ENCODE results near the gene MECR.

Gene MECR

GRCh38 chr1:29251164-29252124, 20.7 kb upstream of the MECR start:
- no peak for DNase-seq (ENCODE audit: low read depth, low spot score)
- no peak overlapping the region for H3K4me3 ChIP-seq (ENCODE audit: low read depth, low read length)
- ChIA-PET POLR2A (no interaction called here), CTCF (interaction anchor here (1.0 to 2.0 kb wide), 3 partner anchors 11 to 1458 kb away, joined by 3 to 7 read pairs (median 5); partner anchors contain the start of gene PTPRU)
- TF ChIP-seq, protein P1, sequence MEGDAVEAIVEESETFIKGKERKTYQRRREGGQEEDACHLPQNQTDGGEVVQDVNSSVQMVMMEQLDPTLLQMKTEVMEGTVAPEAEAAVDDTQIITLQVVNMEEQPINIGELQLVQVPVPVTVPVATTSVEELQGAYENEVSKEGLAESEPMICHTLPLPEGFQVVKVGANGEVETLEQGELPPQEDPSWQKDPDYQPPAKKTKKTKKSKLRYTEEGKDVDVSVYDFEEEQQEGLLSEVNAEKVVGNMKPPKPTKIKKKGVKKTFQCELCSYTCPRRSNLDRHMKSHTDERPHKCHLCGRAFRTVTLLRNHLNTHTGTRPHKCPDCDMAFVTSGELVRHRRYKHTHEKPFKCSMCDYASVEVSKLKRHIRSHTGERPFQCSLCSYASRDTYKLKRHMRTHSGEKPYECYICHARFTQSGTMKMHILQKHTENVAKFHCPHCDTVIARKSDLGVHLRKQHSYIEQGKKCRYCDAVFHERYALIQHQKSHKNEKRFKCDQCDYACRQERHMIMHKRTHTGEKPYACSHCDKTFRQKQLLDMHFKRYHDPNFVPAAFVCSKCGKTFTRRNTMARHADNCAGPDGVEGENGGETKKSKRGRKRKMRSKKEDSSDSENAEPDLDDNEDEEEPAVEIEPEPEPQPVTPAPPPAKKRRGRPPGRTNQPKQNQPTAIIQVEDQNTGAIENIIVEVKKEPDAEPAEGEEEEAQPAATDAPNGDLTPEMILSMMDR (IDR thresholded peaks at IDR 0.05; ENCODE audit: insufficient read depth, low read length, missing control alignments) = no peak

DNA sequence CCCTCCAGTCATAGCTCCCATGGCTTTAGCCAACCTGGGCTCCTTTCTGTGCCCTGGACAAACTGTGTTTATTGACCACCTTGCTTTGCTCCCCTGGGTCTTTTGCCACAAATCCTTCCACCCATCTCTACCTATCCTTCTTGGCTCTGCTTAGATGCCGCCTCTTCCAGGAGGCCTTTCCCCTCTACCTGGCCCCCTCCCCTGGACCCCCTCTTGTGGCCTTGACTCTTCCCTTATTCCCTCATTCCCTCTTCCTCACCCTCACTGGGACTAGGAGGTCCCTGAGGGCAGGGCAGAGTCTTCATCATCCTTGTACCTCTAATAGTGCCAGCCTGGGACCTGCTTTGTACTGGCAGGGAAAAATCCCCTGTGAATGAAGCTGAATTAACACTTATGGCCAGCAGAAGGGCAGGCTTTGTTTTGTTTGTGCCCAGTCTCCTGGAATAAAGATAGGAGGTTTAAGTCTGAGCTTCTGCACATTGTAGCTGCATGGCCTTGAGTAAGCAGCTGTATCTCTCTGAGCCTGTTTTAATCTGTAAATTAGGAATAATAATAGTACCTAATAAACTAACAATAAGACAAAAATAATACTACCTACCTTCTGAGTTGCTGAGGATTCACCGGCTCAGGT, 19.3 kb upstream of the MECR start:
- CTCF ChIA-PET = interaction anchor here (1.0 to 2.0 kb wide), 3 partner anchors 10 to 1459 kb away, joined by 3 to 7 read pairs (median 4); no protein-coding TSS in a partner anchor
- TF ChIP-seq, protein P1 (IDR thresholded peaks at IDR 0.05; ENCODE audit: insufficient read depth, low read length, missing control alignments) = no peak
- no peak for DNase-seq (ENCODE audit: low read depth, low spot score)
- POLR2A ChIA-PET = no interaction called here
- no peak overlapping the region for H3K4me3 ChIP-seq (ENCODE audit: low read depth, low read length)

- no peak overlapping the region for H3K4me3 ChIP-seq (ENCODE audit: low read depth, low read length)
- ChIA-PET POLR2A (no interaction called here), CTCF (interaction anchor here (1.5 to 2.0 kb wide), 2 partner anchors 9 to 87 kb away, joined by 4 to 7 read pairs; no protein-coding TSS in a partner anchor)
- DNase-seq (ENCODE audit: low read depth, low spot score) = no peak
- TF ChIP-seq, protein P1 (IDR thresholded peaks at IDR 0.05; ENCODE audit: insufficient read depth, low read length, missing control alignments) = no peak
Measured at GRCh38 chr1:29249170-29249691, 18.5 kb upstream of the MECR start.

DNA sequence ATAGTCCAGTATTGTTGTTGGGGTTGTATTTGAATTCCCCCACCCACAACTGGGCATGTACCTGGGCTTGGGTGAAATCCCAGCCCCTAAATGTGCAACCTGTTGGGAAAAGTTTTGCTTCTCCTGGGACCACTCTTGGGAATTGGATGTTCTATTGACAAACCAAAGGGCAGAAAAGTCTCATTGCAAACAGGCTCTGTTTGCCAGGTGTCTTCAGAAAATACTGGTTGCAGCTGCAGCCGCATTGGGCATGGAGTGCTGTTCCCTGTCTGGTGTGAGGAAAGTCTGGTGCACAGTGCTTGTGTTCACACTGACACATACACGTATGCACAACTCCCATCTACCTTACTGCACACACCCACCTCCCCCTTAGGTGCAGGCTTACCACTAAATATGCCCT, 17.7 kb upstream of the MECR start:
- no peak overlapping the region for H3K4me3 ChIP-seq (ENCODE audit: low read depth, low read length)
- CTCF ChIA-PET = interaction anchor here (0.7 to 1.9 kb wide), 3 partner anchors 9 to 455 kb away, joined by 3 to 5 read pairs (median 4); no protein-coding TSS in a partner anchor
- DNase-seq (ENCODE audit: low read depth, low spot score) = no peak
- TF ChIP-seq, protein P1 (IDR thresholded peaks at IDR 0.05; ENCODE audit: insufficient read depth, low read length, missing control alignments) = no peak
- POLR2A ChIA-PET = no interaction called here

GRCh38 chr1:29247571-29248273, 17.0 kb upstream of the MECR start:
- TF ChIP-seq, protein P1 (IDR thresholded peaks at IDR 0.05; ENCODE audit: insufficient read depth, low read length, missing control alignments) = no peak
- ChIA-PET CTCF (interaction anchor here (0.7 to 4.7 kb wide), 8 partner anchors 9 to 1460 kb away, joined by 3 to 17 read pairs (median 5); partner anchors contain the start of genes MECR and PTPRU), POLR2A (interaction anchor here (0.6 kb wide), 1 partner anchor 1469 kb away, joined by 3 read pairs; no protein-coding TSS in a partner anchor)
- DNase-seq (ENCODE audit: low read depth, low spot score) = no peak
- H3K4me3 ChIP-seq (ENCODE audit: low read depth, low read length) = no peak overlapping the region

Measured in AG04449 (cell line).